Subcutaneous abdominal adipose tissue (tissue), 5 donors: ENCODE data around the gene CDC42.

ENCODE experiments used
- H3K27ac ChIP-seq: one replicate; pipeline ENCODE4 v1.7.0; 2013; ENCODE audit warnings: low read depth, mild to moderate bottlenecking, inconsistent platforms, low read length, moderate library complexity
- H3K27me3 ChIP-seq, 5 donors: one replicate each; pipeline ENCODE4 v1.7.0; 2013; ENCODE audit warnings: low read length in 5 of 5, inconsistent platforms in 1 of 5; ENCODE audit not compliant: control insufficient read depth in 5 of 5, insufficient read depth in 4 of 5
- H3K36me3 ChIP-seq, 5 donors: one replicate each; pipeline ENCODE4 v1.7.0; 2013; ENCODE audit warnings: low read length in 5 of 5; ENCODE audit not compliant: control insufficient read depth in 5 of 5, insufficient read depth in 5 of 5
- H3K4me1 ChIP-seq, 5 donors: one replicate each; pipeline ENCODE4 v1.7.0; 2013; ENCODE audit warnings: low read length in 5 of 5, mild to moderate bottlenecking in 3 of 5, moderate library complexity in 1 of 5; ENCODE audit not compliant: control insufficient read depth in 5 of 5, insufficient read depth in 5 of 5
- H3K4me3 ChIP-seq, 5 donors: one replicate each; pipeline ENCODE4 v1.7.0; 2013; ENCODE audit warnings: low read length in 5 of 5, low read depth in 1 of 5
- H3K9ac ChIP-seq, 5 donors: one replicate each; pipeline ENCODE4 v1.7.0; 2013; ENCODE audit warnings: low read length in 5 of 5, mild to moderate bottlenecking in 4 of 5, moderate library complexity in 3 of 5
- H3K9me3 ChIP-seq, 5 donors: one replicate each; pipeline ENCODE4 v1.7.0; 2013; ENCODE audit warnings: low read length in 5 of 5; ENCODE audit not compliant: control insufficient read depth in 5 of 5
- donor health status: healthy.
- donor health status: healthy.
- donor health status: healthy.
- donor health status: healthy.
- donor health status: healthy.

Gene CDC42

GRCh38 chr1:22037520-22037919 lies 15.0 kb upstream of the CDC42 start:
- Histone ChIP-seq H3K9ac (no peak overlapping the region), H3K4me1 (peaks cover 3 to 11% (median 6%) of the 10 kb centered on the region in 5 donors), H3K27me3 (no peaks in the 10 kb centered on the region), H3K9me3 (no peaks in the 10 kb centered on the region), H3K36me3 (no peaks in the 10 kb centered on the region), H3K4me3 (no peak overlapping the region), H3K27ac (no peak overlapping the region)

- no peak overlapping the region for H3K4me3 ChIP-seq
- H3K27ac ChIP-seq, result no peak overlapping the region
- H3K9me3 ChIP-seq, result no peaks in the 10 kb centered on the region
- H3K9ac ChIP-seq, result no peak overlapping the region
- peaks cover 3 to 11% (median 6%) of the 10 kb centered on the region in 5 donors for H3K4me1 ChIP-seq
- no peaks in the 10 kb centered on the region for H3K27me3 ChIP-seq
- H3K36me3 ChIP-seq, result no peaks in the 10 kb centered on the region
Observed at GRCh38 chr1:22038036-22038435, 14.5 kb upstream of the CDC42 start.

- no peak overlapping the region for H3K9ac ChIP-seq
Observed at GRCh38 chr1:22039594-22040285, 12.8 kb upstream of the CDC42 start.

GRCh38 chr1:22040286-22040623 lies 12.3 kb upstream of the CDC42 start:
- no peak overlapping the region for H3K27ac ChIP-seq
- peak overlapping the region in 2 of 5 donors; percentile 5 to 30 for H3K4me3 ChIP-seq
- no peak overlapping the region for H3K9ac ChIP-seq

More at GRCh38 chr1:22039594-22040285, 12.8 kb upstream of the CDC42 start:
- H3K4me1 ChIP-seq, result peaks cover 3 to 11% (median 6%) of the 10 kb centered on the region in 5 donors
- H3K9me3 ChIP-seq, result no peaks in the 10 kb centered on the region
- H3K36me3 ChIP-seq, result no peaks in the 10 kb centered on the region
- H3K27me3 ChIP-seq, result no peaks in the 10 kb centered on the region
- H3K4me3 ChIP-seq, result peak overlapping the region in 2 of 5 donors; percentile 5 to 30
- no peak overlapping the region for H3K27ac ChIP-seq

GRCh38 chr1:22041505-22041904 lies 11.0 kb upstream of the CDC42 start:
- no peaks in the 10 kb centered on the region for H3K27me3 ChIP-seq
- no peaks in the 10 kb centered on the region for H3K9me3 ChIP-seq
- H3K9ac ChIP-seq, result no peak overlapping the region
- peaks cover 3 to 11% (median 6%) of the 10 kb centered on the region in 5 donors for H3K4me1 ChIP-seq
- H3K27ac ChIP-seq, result no peak overlapping the region
- no peak overlapping the region for H3K4me3 ChIP-seq
- no peaks in the 10 kb centered on the region for H3K36me3 ChIP-seq

More at GRCh38 chr1:22040286-22040623, 12.3 kb upstream of the CDC42 start:
- H3K27me3 ChIP-seq, result no peaks in the 10 kb centered on the region
- H3K4me1 ChIP-seq, result peaks cover 3 to 11% (median 6%) of the 10 kb centered on the region in 5 donors
- no peaks in the 10 kb centered on the region for H3K9me3 ChIP-seq
- H3K36me3 ChIP-seq, result no peaks in the 10 kb centered on the region

GRCh38 chr1:22043198-22043769 lies 9.2 kb upstream of the CDC42 start:
- Histone ChIP-seq H3K9me3 (no peaks in the 10 kb centered on the region), H3K4me3 (no peak overlapping the region), H3K27ac (no peak overlapping the region), H3K27me3 (no peaks in the 10 kb centered on the region), H3K9ac (no peak overlapping the region), H3K36me3 (no peaks in the 10 kb centered on the region), H3K4me1 (peaks cover 4 to 12% (median 9%) of the 10 kb centered on the region in 5 donors)

- Histone ChIP-seq H3K36me3 (no peaks in the 10 kb centered on the region), H3K4me3 (no peak overlapping the region), H3K4me1 (peaks cover 5 to 15% (median 10%) of the 10 kb centered on the region in 5 donors), H3K27ac (no peak overlapping the region), H3K9me3 (no peaks in the 10 kb centered on the region), H3K27me3 (no peaks in the 10 kb centered on the region), H3K9ac (no peak overlapping the region)
Observed at GRCh38 chr1:22044690-22045420, 7.7 kb upstream of the CDC42 start.

- Histone ChIP-seq H3K9ac (no peak overlapping the region), H3K4me3 (no peak overlapping the region), H3K27me3 (no peaks in the 10 kb centered on the region), H3K36me3 (no peaks in the 10 kb centered on the region), H3K9me3 (no peaks in the 10 kb centered on the region), H3K4me1 (peaks cover 0 to 10% (median 7%) of the 10 kb centered on the region in 5 donors), H3K27ac (no peak overlapping the region)
Observed at GRCh38 chr1:22045604-22046228, 6.8 kb upstream of the CDC42 start.

- Histone ChIP-seq H3K36me3 (no peaks in the 10 kb centered on the region), H3K4me3 (no peak overlapping the region), H3K9me3 (no peaks in the 10 kb centered on the region), H3K27me3 (no peaks in the 10 kb centered on the region), H3K27ac (peak overlapping the region; percentile 87), H3K9ac (peak overlapping the region in 1 of 5 donors; percentile 11), H3K4me1 (peaks cover 0 to 17% (median 14%) of the 10 kb centered on the region in 5 donors)
Observed at GRCh38 chr1:22048351-22049192, 3.9 kb upstream of the CDC42 start.
